Measurements from ENCODE around the gene CCDC85C.
A peak's percentile ranks its signal among the peaks of the same experiment; 100 is the strongest.

The CCDC85C gene

DNA sequence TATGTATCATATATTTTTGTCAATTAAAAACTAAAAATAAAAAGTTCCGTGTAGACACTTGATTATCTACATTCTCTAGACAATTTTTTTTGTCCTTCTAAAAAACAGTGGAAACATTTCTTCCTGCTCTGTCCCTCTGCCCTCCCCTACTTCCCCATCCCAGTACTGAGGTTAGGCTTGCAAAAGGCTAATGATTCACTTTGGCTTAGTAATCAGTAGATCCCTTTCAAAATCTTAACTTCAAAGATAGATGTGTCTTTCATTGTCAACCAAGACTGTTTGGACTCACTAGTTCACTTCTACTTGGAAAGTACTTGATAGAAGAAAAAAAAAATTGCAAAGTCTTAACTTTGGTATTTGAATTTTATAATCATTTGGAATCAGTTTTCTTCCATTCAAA, 127.1 kb downstream of the CCDC85C start:
- DNase-seq: no peak
- Histone ChIP-seq H4K5ac (ENCODE audit: low read length) (no peak overlapping the region), H3K4me1 (ENCODE audit: control insufficient read depth, low read depth, low read length) (peaks cover 4% of the 10 kb centered on the region), H3K4me2 (ENCODE audit: low read length) (no peak overlapping the region), H3K27ac (ENCODE audit: low read depth, low read length) (no peak overlapping the region), H2BK15ac (replicated peaks; ENCODE audit: low read depth) (no peak overlapping the region), H2BK120ac (ENCODE audit: low read depth, low read length) (no peak overlapping the region), H3K18ac (ENCODE audit: low read length) (no peak overlapping the region), H3K36me3 (ENCODE audit: control insufficient read depth, insufficient read depth, low read length) (no peaks in the 10 kb centered on the region), H3K23ac (ENCODE audit: low read length) (no peak overlapping the region), H3K56ac (ENCODE audit: low read length) (no peak overlapping the region), H3K27me3 (ENCODE audit: insufficient read depth, low read length, poor library complexity) (no peaks in the 10 kb centered on the region), H3K4ac (ENCODE audit: low read depth, low read length) (no peak overlapping the region), H3K79me1 (ENCODE audit: low read length) (peaks cover 18% of the 10 kb centered on the region), H2BK5ac (ENCODE audit: low read length) (no peak overlapping the region), H3K79me2 (ENCODE audit: control insufficient read depth, insufficient read depth, low read length) (peaks cover 60% of the 10 kb centered on the region), H2AK5ac (ENCODE audit: low read length) (no peak overlapping the region), H4K8ac (ENCODE audit: low read depth, low read length) (no peak overlapping the region), H3K9ac (ENCODE audit: low read length) (no peak overlapping the region), H3K4me3 (ENCODE audit: low read length) (no peak overlapping the region)
- WGBS (ENCODE audit: extremely low coverage, insufficient coverage, low lambda C conversion rate): no CpG with 5 or more reads among the region's 1 CpG

DNA sequence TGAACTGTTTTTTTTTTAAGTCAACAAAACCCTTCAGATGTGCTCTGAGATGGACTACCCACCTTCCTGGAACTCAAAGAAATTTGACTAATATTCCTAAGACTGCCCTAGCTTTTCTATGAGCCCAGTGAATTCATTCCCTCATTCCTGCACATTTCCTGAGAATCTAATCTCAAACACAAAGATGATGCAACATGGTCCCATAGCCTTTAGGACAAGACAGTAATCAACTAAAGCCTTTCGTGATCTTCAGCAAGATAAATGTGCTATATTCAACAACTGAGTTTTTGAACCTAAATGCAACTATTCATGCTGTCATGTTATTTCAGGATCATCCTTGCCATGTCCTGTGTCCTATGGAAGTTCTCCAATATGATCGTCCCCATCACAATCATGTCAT, 128.3 kb downstream of the CCDC85C start:
- no peak overlapping the region for H3K4me3 ChIP-seq (ENCODE audit: low read length)
- H3K56ac ChIP-seq (ENCODE audit: low read length): no peak overlapping the region
- no peak overlapping the region for H4K5ac ChIP-seq (ENCODE audit: low read length)
- no peaks in the 10 kb centered on the region for H3K27me3 ChIP-seq (ENCODE audit: insufficient read depth, low read length, poor library complexity)
- H3K9ac ChIP-seq (ENCODE audit: low read length): no peak overlapping the region
- no peak overlapping the region for H4K8ac ChIP-seq (ENCODE audit: low read depth, low read length)
- H2BK120ac ChIP-seq (ENCODE audit: low read depth, low read length): no peak overlapping the region
- WGBS (ENCODE audit: extremely low coverage, insufficient coverage, low lambda C conversion rate): no CpG with 5 or more reads among the region's 2 CpGs
- H3K4ac ChIP-seq (ENCODE audit: low read depth, low read length): no peak overlapping the region
- no peak overlapping the region for H3K23ac ChIP-seq (ENCODE audit: low read length)
- no peak overlapping the region for H2BK5ac ChIP-seq (ENCODE audit: low read length)
- H3K18ac ChIP-seq (ENCODE audit: low read length): no peak overlapping the region
- peak; percentile 36 for DNase-seq
- no peak overlapping the region for H3K27ac ChIP-seq (ENCODE audit: low read depth, low read length)
- H3K79me1 ChIP-seq (ENCODE audit: low read length): peaks cover 20% of the 10 kb centered on the region
- peaks cover 4% of the 10 kb centered on the region for H3K4me1 ChIP-seq (ENCODE audit: control insufficient read depth, low read depth, low read length)
- no peaks in the 10 kb centered on the region for H3K36me3 ChIP-seq (ENCODE audit: control insufficient read depth, insufficient read depth, low read length)
- H2BK15ac ChIP-seq (replicated peaks; ENCODE audit: low read depth): no peak overlapping the region
- peaks cover 64% of the 10 kb centered on the region for H3K79me2 ChIP-seq (ENCODE audit: control insufficient read depth, insufficient read depth, low read length)
- no peak overlapping the region for H2AK5ac ChIP-seq (ENCODE audit: low read length)
- H3K4me2 ChIP-seq (ENCODE audit: low read length): no peak overlapping the region

DNA sequence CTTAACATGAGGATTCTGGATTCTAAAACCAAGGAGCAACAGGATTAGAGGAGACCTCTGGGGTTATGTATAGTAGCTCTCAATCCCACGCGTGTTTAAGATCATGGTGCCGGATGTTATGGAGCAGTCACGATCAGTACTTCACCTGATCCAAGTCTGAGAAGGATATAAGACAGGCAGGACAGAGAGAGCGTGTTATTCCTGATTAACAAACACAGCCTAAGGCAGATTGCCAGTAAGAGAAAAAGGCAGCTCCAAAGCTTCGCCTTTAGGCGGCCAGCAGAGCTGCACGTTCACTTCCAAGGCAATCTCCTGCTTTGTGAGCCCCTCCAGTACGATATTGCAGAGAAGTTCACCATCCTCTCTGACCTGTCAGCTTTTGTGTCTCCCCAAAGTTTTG, 128.8 kb downstream of the CCDC85C start:
- WGBS (ENCODE audit: extremely low coverage, insufficient coverage, low lambda C conversion rate): no CpG with 5 or more reads among the region's 9 CpGs
- Histone ChIP-seq H2AK5ac (ENCODE audit: low read length) (no peak overlapping the region), H4K5ac (ENCODE audit: low read length) (no peak overlapping the region), H3K79me1 (ENCODE audit: low read length) (peaks cover 20% of the 10 kb centered on the region), H3K4me1 (ENCODE audit: control insufficient read depth, low read depth, low read length) (peaks cover 4% of the 10 kb centered on the region), H2BK15ac (replicated peaks; ENCODE audit: low read depth) (no peak overlapping the region), H3K4me3 (ENCODE audit: low read length) (no peak overlapping the region), H2BK120ac (ENCODE audit: low read depth, low read length) (no peak overlapping the region), H3K27me3 (ENCODE audit: insufficient read depth, low read length, poor library complexity) (no peaks in the 10 kb centered on the region), H4K8ac (ENCODE audit: low read depth, low read length) (no peak overlapping the region), H3K56ac (ENCODE audit: low read length) (peak overlapping the region; percentile 51), H3K4me2 (ENCODE audit: low read length) (no peak overlapping the region), H3K36me3 (ENCODE audit: control insufficient read depth, insufficient read depth, low read length) (no peaks in the 10 kb centered on the region), H3K27ac (ENCODE audit: low read depth, low read length) (no peak overlapping the region), H3K18ac (ENCODE audit: low read length) (no peak overlapping the region), H3K9ac (ENCODE audit: low read length) (peak overlapping the region; percentile 6), H3K23ac (ENCODE audit: low read length) (no peak overlapping the region), H2BK5ac (ENCODE audit: low read length) (no peak overlapping the region), H3K79me2 (ENCODE audit: control insufficient read depth, insufficient read depth, low read length) (peaks cover 68% of the 10 kb centered on the region), H3K4ac (ENCODE audit: low read depth, low read length) (no peak overlapping the region)
- DNase-seq: peak; percentile 48

DNA sequence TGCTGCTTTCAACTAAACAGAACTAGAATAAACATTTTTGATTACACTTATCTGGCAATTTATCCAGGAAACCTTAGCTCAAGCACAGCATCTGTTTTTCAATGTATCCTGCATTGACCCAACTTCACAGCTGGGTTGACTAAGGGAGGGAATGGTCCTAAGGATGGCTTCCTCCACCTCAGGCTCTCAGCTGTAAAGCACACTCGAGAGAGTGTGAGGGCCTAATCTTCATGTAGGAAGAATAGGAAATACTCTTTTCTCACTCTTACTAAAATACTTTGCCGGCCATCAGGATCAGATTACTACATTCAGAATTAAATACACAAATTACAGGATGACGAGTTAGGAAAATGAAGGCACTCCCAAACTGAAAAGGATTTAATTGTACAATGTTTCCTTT, 130.5 kb downstream of the CCDC85C start:
- Histone ChIP-seq H3K4me1 (ENCODE audit: control insufficient read depth, low read depth, low read length) (peaks cover 4% of the 10 kb centered on the region), H3K79me1 (ENCODE audit: low read length) (peaks cover 25% of the 10 kb centered on the region), H4K5ac (ENCODE audit: low read length) (no peak overlapping the region), H4K8ac (ENCODE audit: low read depth, low read length) (no peak overlapping the region), H3K4me2 (ENCODE audit: low read length) (no peak overlapping the region), H3K27ac (ENCODE audit: low read depth, low read length) (no peak overlapping the region), H3K27me3 (ENCODE audit: insufficient read depth, low read length, poor library complexity) (no peaks in the 10 kb centered on the region), H2BK15ac (replicated peaks; ENCODE audit: low read depth) (no peak overlapping the region), H3K79me2 (ENCODE audit: control insufficient read depth, insufficient read depth, low read length) (peaks cover 69% of the 10 kb centered on the region), H2AK5ac (ENCODE audit: low read length) (no peak overlapping the region), H3K9ac (ENCODE audit: low read length) (no peak overlapping the region), H2BK5ac (ENCODE audit: low read length) (no peak overlapping the region), H3K18ac (ENCODE audit: low read length) (no peak overlapping the region), H3K23ac (ENCODE audit: low read length) (no peak overlapping the region), H3K36me3 (ENCODE audit: control insufficient read depth, insufficient read depth, low read length) (no peaks in the 10 kb centered on the region), H2BK120ac (ENCODE audit: low read depth, low read length) (no peak overlapping the region), H3K4me3 (ENCODE audit: low read length) (no peak overlapping the region), H3K56ac (ENCODE audit: low read length) (no peak overlapping the region), H3K4ac (ENCODE audit: low read depth, low read length) (no peak overlapping the region)
- no peak for DNase-seq
- no CpG with 5 or more reads among the region's 3 CpGs for WGBS (ENCODE audit: extremely low coverage, insufficient coverage, low lambda C conversion rate)

DNA sequence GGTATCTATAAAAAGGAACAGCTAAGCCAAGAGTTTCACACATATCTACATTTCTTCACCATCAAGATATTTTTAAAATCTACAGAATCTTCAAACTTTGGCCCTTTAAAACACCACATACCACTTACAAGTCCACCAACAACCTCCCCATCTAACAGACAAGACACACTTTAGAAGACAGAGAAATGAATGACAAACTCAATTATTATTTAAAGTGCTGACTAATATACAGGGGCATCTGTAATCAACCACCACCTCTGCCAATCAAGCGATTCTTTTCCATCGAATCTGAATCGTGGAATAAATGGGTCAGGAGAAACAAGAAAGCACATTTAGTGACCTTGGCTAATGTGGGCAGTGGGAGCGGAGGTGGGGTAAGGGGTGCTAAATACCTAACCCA, 131.1 kb downstream of the CCDC85C start:
- Histone ChIP-seq H2BK5ac (ENCODE audit: low read length) (no peak overlapping the region), H3K4ac (ENCODE audit: low read depth, low read length) (no peak overlapping the region), H2BK120ac (ENCODE audit: low read depth, low read length) (no peak overlapping the region), H3K56ac (ENCODE audit: low read length) (no peak overlapping the region), H2AK5ac (ENCODE audit: low read length) (no peak overlapping the region), H3K79me2 (ENCODE audit: control insufficient read depth, insufficient read depth, low read length) (peaks cover 67% of the 10 kb centered on the region), H3K79me1 (ENCODE audit: low read length) (peaks cover 26% of the 10 kb centered on the region), H4K8ac (ENCODE audit: low read depth, low read length) (no peak overlapping the region), H4K5ac (ENCODE audit: low read length) (no peak overlapping the region), H3K23ac (ENCODE audit: low read length) (no peak overlapping the region), H3K36me3 (ENCODE audit: control insufficient read depth, insufficient read depth, low read length) (no peaks in the 10 kb centered on the region), H3K4me2 (ENCODE audit: low read length) (no peak overlapping the region), H3K27me3 (ENCODE audit: insufficient read depth, low read length, poor library complexity) (no peaks in the 10 kb centered on the region), H3K9ac (ENCODE audit: low read length) (no peak overlapping the region), H3K18ac (ENCODE audit: low read length) (no peak overlapping the region), H3K27ac (ENCODE audit: low read depth, low read length) (no peak overlapping the region), H3K4me3 (ENCODE audit: low read length) (no peak overlapping the region), H3K4me1 (ENCODE audit: control insufficient read depth, low read depth, low read length) (peaks cover 4% of the 10 kb centered on the region), H2BK15ac (replicated peaks; ENCODE audit: low read depth) (no peak overlapping the region)
- DNase-seq: no peak
- WGBS (ENCODE audit: extremely low coverage, insufficient coverage, low lambda C conversion rate): no CpG with 5 or more reads among the region's 4 CpGs

DNA sequence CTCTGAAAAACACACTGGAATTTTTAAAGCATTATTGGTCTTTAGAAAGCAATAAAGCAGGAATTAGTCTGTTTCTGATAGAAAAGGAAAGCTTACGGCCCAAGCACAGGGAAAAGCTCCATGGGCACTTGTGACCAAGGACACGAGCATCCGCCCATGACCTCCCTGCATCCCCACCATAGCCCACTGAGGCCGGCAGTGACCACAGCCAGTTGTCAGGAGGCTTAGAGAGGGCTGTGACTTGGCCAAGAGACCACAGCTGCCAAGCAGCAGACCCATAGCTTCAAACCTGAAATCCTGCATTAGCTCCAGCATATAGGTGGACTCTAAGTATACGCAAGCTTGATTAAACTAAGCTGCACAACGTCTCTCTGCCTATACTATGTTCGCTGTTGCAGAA, 132.3 kb downstream of the CCDC85C start:
- Histone ChIP-seq H2BK15ac (replicated peaks; ENCODE audit: low read depth) (no peak overlapping the region), H3K4me1 (ENCODE audit: control insufficient read depth, low read depth, low read length) (peaks cover 4% of the 10 kb centered on the region), H2BK120ac (ENCODE audit: low read depth, low read length) (no peak overlapping the region), H3K27me3 (ENCODE audit: insufficient read depth, low read length, poor library complexity) (no peaks in the 10 kb centered on the region), H2AK5ac (ENCODE audit: low read length) (no peak overlapping the region), H2BK5ac (ENCODE audit: low read length) (no peak overlapping the region), H3K4me3 (ENCODE audit: low read length) (no peak overlapping the region), H3K56ac (ENCODE audit: low read length) (no peak overlapping the region), H3K9ac (ENCODE audit: low read length) (no peak overlapping the region), H3K4me2 (ENCODE audit: low read length) (no peak overlapping the region), H3K27ac (ENCODE audit: low read depth, low read length) (no peak overlapping the region), H3K36me3 (ENCODE audit: control insufficient read depth, insufficient read depth, low read length) (no peaks in the 10 kb centered on the region), H3K79me1 (ENCODE audit: low read length) (peaks cover 30% of the 10 kb centered on the region), H4K8ac (ENCODE audit: low read depth, low read length) (no peak overlapping the region), H3K4ac (ENCODE audit: low read depth, low read length) (no peak overlapping the region), H3K79me2 (ENCODE audit: control insufficient read depth, insufficient read depth, low read length) (peaks cover 64% of the 10 kb centered on the region), H3K23ac (ENCODE audit: low read length) (no peak overlapping the region), H4K5ac (ENCODE audit: low read length) (no peak overlapping the region), H3K18ac (ENCODE audit: low read length) (no peak overlapping the region)
- WGBS (ENCODE audit: extremely low coverage, insufficient coverage, low lambda C conversion rate): no CpG with 5 or more reads among the region's 7 CpGs
- no peak for DNase-seq
